HG03342 (cell line): ENCODE measurements around the gene ZNF268.

Experiments used
- ATAC-seq: cut with Tn5 transposase; IDR thresholded peaks from one replicate; pipeline ENCODE4 v1.9.1; 2021; ENCODE audit warnings: mild to moderate bottlenecking, moderate library complexity; ENCODE audit not compliant: unreplicated experiment

The ZNF268 gene

GRCh38 chr12:133181238-133181959 lies at the start of gene ZNF268:
Gene ZNF268 (plus strand): TSS chr12:133181495. CDS start chr12:133181998, 503 bp downstream.
- peak; percentile 99 for ATAC-seq

GRCh38 chr12:133135747-133136146 lies 45.5 kb upstream of the ZNF268 start:
- no peak for ATAC-seq

GRCh38 chr12:133145981-133146380 lies 35.3 kb upstream of the ZNF268 start:
- no peak for ATAC-seq

GRCh38 chr12:133156125-133156690 lies 25.1 kb upstream of the ZNF268 start:
- no peak for ATAC-seq

GRCh38 chr12:133165776-133166175 lies 15.5 kb upstream of the ZNF268 start:
- no peak for ATAC-seq

- no peak for ATAC-seq
Observed at GRCh38 chr12:133172491-133172890, 8.8 kb upstream of the ZNF268 start.

GRCh38 chr12:133174901-133175300 lies 6.4 kb upstream of the ZNF268 start:
- ATAC-seq = no peak

GRCh38 chr12:133180669-133181068 lies 626 bp upstream of the ZNF268 start:
- ATAC-seq = no peak

- ATAC-seq = no peak
Observed at GRCh38 chr12:133190176-133190575, 8.9 kb downstream of the ZNF268 start.

- no peak for ATAC-seq
Observed at GRCh38 chr12:133192847-133193246, 11.6 kb downstream of the ZNF268 start.

- no peak for ATAC-seq
Observed at GRCh38 chr12:133201888-133202287, 20.6 kb downstream of the ZNF268 start.

- ATAC-seq = no peak
Observed at GRCh38 chr12:133202493-133203343, 21.4 kb downstream of the ZNF268 start.

GRCh38 chr12:133203344-133204263 lies 22.3 kb downstream of the ZNF268 start:
- no peak for ATAC-seq

GRCh38 chr12:133204264-133204603 lies 22.9 kb downstream of the ZNF268 start:
- no peak for ATAC-seq

- no peak for ATAC-seq
Observed at GRCh38 chr12:133206390-133206789, 25.1 kb downstream of the ZNF268 start.

GRCh38 chr12:133215724-133216123 lies 34.4 kb downstream of the ZNF268 start:
- no peak for ATAC-seq

GRCh38 chr12:133217219-133217618 lies 35.9 kb downstream of the ZNF268 start:
- no peak for ATAC-seq

GRCh38 chr12:133220521-133220920 lies 39.2 kb downstream of the ZNF268 start:
- no peak for ATAC-seq

GRCh38 chr12:133221241-133221640 lies 39.9 kb downstream of the ZNF268 start:
- ATAC-seq = no peak

GRCh38 chr12:133222211-133222610 lies 40.9 kb downstream of the ZNF268 start:
- no peak for ATAC-seq

- no peak for ATAC-seq
Observed at GRCh38 chr12:133225527-133225926, 44.2 kb downstream of the ZNF268 start.
